Stimulated activated CD8-positive, alpha-beta memory T cell treated with anti-CD3 and anti-CD28 coated beads, Interleukin-4, amount 100 ng/mL, for 24 hours (primary cell): Measurements from ENCODE around the gene LRBA.

Experiments
- DNase-seq: peaks from one replicate; pipeline ENCODE4 v3.0.0-alpha.2; 2020; ENCODE audit warnings: low read depth

LRBA gene

GRCh38 chr4:150265806-150266205, 749.3 kb downstream of the LRBA start:
- DNase-seq, result no peak

GRCh38 chr4:150264595-150265161, 750.4 kb downstream of the LRBA start:
- no peak for DNase-seq

- no peak for DNase-seq
Observed at GRCh38 chr4:150262611-150263010, 752.5 kb downstream of the LRBA start.

GRCh38 chr4:150261571-150261970, 753.5 kb downstream of the LRBA start:
- no peak for DNase-seq

GRCh38 chr4:150259861-150260567, 755.1 kb downstream of the LRBA start:
- no peak for DNase-seq

DNA sequence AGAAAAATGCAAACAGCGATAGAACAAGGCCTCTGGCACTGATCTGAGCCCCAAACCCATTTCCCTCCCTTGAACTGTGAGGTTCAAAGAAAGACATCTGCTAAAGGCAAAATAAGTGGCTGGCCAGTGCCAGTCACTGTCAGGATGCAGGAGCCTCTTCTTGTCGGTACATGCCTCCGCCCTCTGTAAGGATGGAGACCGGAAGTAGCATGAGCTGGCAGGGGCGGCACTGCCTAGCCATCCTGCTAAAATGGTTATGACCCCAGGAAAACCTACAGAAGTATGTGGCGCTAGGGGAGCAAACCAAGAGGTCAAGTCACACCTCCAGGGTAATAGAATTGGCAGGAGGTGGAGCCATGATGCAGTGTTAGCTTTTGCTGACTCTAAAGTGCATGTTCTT, 756.5 kb downstream of the LRBA start:
- no peak for DNase-seq

GRCh38 chr4:150256841-150257730, 758.0 kb downstream of the LRBA start:
- no peak for DNase-seq

DNA sequence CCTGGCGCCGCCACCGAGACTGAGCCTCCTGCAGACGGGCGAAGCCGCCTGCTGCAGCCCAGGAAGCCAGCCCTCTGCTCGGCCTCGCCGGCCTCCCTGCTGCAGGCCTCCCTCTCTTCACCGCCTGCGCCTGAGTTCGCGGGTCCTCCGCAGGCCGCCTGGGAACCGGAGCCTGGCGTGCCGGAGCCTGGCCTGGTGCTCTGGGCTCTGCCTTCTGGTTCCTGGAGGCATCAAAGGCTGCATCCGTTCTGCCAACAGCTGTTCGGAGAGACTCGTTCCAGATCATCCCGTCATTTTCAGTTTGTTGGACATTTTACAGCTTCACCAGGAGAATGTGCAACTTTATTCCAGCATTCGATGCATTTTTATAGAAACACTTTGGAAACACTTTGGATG, 758.9 kb downstream of the LRBA start:
- no peak for DNase-seq

- no peak for DNase-seq
Observed at GRCh38 chr4:150255610-150256224, 759.4 kb downstream of the LRBA start.

DNA sequence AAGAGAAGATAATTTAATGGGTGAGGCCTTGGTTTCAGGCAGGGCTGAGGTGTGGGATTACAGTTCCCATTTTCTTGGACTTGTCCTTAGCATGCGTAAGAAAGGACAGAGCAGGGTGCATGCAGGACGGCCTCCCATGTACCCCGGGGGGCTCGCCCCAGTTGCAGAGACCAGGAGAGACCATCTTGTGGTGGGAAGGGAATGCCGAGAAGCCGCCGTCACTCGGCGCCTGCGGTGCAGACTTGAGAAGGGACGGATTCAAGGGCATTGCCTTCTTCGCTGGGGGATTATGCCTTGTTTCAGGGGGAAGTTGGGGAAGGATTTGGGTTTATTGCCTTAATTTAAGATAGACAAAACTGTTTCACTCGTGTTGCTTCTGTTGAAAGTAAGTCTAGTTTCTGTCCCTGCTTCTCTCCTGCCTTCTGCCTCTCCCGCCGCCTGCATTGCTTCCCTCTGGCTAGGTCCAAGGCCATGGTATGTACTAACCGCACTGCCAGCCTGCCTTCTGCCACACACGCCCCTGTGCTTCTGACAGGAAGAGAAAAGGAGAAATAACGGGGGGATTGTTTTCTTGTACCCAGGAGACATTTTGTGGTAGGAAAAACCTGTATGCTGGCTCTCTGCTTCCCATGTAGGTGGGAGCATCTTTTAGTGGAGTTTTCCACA, 761.0 kb downstream of the LRBA start:
- no peak for DNase-seq

DNA sequence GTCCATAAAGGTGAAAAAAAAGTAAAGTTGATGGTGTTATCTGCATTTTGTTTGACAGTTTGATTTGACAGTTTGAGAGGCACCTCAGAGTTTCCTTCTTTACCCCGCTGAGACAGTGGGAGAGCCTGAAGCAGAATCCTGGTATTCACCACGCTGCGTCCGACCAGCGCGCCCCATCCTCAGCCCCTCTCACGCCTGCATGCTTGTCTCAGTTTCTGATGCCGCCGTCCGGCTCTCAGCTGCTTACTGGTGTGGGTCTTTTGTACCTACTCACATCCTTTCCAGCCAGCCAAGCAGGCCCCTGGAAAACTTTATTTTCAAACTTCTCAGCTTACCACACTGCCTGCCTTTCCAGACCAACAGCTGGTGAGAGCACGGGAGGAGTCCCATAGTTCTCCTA, 761.7 kb downstream of the LRBA start:
- no peak for DNase-seq

DNA sequence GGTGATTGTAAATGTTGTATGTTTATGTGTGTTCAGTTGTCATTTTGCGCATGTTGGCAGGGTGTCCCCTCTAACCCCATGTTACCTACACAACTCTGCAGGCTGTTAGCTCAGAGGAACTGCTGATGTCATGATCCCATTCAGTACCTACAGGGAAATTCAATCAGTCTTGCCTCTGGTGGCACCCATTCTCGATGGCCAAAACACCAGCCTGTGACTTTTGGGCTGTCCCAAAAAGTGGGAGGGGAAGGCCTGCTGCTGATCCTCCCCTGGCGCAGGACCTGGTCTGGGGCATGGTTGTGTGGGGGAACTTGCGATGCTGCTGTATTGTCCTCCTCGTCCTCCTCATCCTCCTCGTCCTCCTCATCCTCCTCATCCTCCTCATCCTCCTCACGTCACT, 762.3 kb downstream of the LRBA start:
- no peak for DNase-seq

- no peak for DNase-seq
Observed at GRCh38 chr4:150252306-150252705, 762.8 kb downstream of the LRBA start.

- DNase-seq, result no peak
Observed at GRCh38 chr4:150251752-150252190, 763.3 kb downstream of the LRBA start.

- DNase-seq, result no peak
Observed at GRCh38 chr4:150250998-150251651, 764.0 kb downstream of the LRBA start.

DNA sequence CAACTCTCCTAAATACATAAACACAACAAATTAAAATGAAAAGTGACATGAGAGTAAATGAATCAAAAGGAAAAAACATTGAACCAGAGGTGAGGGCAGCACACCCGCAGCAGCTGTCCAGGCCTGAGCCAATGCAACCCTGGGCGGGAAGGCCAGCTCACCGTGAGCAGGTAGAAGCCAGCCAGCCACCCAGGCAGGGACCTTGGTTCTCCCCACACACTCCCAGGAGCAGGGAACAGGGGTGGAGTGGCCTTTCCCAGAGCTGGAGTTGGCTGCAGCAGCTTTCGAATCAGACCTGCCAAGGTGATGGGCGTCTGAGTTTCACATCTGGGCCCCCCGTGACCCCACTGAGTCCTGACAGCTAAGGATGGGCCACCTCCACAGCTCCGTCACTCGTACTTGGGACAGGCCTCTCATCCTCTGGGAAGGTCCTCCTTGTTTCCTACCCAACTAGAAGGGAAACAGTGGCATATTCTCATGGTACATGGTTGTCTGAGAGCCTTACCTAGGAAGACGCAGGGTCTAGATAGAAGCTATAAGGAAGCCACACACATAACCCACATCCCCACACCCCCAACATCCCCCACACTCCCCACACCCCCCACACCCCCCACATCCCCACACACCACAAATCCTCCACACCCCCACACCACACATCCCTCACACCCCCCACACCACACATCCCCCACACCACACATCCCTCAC, 764.6 kb downstream of the LRBA start:
- no peak for DNase-seq

- no peak for DNase-seq
Observed at GRCh38 chr4:150248181-150248580, 766.9 kb downstream of the LRBA start.

- no peak for DNase-seq
Observed at GRCh38 chr4:150247184-150247583, 767.9 kb downstream of the LRBA start.

GRCh38 chr4:150244600-150244999, 770.5 kb downstream of the LRBA start:
- no peak for DNase-seq

GRCh38 chr4:150243932-150244331, 771.2 kb downstream of the LRBA start:
- DNase-seq, result no peak
